Measurements from ENCODE around the gene MAP1B.

The MAP1B gene

DNA sequence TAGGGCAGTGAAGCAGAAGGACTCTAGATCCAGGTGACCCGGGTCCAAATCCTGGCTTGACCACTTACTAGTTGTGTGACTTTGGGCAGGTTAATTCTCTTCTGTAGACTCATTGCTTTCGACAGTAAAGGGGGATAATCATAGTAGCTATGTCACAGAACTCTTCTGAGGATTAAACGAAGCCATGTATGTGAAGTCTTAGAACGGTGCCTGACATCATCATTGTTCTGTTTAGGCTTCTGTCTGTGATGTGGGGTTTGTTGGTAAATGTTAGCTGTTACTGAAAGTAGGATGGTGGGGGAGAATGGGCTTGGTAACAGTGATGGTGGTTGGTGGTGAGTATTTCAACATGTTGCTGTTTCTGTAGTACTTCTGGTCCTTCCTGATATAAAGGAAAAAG is 73.7 kb downstream of the MAP1B start:
- H3K4me3 ChIP-seq (replicated peaks in 1 of 2; ENCODE audit: low read depth in 2 of 2, low read length in 2 of 2), result no peak overlapping the region
- TF ChIP-seq, protein P1, sequence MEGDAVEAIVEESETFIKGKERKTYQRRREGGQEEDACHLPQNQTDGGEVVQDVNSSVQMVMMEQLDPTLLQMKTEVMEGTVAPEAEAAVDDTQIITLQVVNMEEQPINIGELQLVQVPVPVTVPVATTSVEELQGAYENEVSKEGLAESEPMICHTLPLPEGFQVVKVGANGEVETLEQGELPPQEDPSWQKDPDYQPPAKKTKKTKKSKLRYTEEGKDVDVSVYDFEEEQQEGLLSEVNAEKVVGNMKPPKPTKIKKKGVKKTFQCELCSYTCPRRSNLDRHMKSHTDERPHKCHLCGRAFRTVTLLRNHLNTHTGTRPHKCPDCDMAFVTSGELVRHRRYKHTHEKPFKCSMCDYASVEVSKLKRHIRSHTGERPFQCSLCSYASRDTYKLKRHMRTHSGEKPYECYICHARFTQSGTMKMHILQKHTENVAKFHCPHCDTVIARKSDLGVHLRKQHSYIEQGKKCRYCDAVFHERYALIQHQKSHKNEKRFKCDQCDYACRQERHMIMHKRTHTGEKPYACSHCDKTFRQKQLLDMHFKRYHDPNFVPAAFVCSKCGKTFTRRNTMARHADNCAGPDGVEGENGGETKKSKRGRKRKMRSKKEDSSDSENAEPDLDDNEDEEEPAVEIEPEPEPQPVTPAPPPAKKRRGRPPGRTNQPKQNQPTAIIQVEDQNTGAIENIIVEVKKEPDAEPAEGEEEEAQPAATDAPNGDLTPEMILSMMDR (IDR thresholded peaks at IDR 0.05; ENCODE audit: low read depth, low read length), result no peak
- DNase-seq (ENCODE audit: low read depth in 2 of 2), result no peak

DNA sequence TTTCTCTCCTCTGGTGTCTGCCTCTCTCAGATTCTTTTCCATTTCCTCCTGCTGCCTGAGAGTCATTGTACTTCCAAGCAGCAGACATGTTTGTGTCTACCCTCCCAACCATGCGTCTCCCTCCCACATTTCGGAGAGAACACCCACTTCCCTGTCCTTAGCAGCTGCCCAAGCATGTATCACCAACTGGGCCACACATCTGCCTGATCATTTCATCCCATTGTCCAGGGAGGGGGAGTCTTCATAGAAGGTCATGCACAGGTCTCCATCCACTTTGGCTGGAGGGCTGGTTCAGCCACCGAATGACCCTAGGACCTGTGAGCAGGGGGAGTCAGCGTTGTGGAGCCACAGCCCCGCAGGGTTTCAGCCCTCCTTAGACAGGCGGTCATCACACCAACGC is 75.4 kb downstream of the MAP1B start:
- no peak for DNase-seq (ENCODE audit: low read depth in 2 of 2)
- no peak overlapping the region for H3K4me3 ChIP-seq (replicated peaks in 1 of 2; ENCODE audit: low read depth in 2 of 2, low read length in 2 of 2)
- TF ChIP-seq, protein P1 (IDR thresholded peaks at IDR 0.05; ENCODE audit: low read depth, low read length), result no peak

DNA sequence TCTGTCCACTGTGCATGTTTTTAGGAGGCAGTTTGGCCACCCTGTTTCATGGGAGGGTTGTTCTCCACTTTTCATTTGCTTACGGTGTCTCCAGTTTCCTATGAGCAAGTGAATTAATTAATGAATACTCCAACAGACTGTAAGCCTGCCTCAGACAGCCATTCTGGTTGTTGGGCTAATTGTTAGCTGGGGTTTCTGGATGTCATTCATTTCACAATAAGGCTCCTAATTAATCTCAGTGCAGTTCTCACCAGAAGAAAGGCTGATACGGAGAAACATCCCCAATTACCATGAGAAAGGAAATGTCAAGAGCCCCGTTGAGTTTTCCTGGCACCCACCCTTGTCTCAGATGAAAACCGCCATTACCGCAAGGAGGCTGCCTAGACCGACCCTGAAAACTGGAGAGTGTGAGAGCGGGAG is 75.8 kb downstream of the MAP1B start:
- TF ChIP-seq, protein P1 (IDR thresholded peaks at IDR 0.05; ENCODE audit: low read depth, low read length), result no peak
- H3K4me3 ChIP-seq (replicated peaks in 1 of 2; ENCODE audit: low read depth in 2 of 2, low read length in 2 of 2), result no peak overlapping the region
- DNase-seq (ENCODE audit: low read depth in 2 of 2), result no peak

DNA sequence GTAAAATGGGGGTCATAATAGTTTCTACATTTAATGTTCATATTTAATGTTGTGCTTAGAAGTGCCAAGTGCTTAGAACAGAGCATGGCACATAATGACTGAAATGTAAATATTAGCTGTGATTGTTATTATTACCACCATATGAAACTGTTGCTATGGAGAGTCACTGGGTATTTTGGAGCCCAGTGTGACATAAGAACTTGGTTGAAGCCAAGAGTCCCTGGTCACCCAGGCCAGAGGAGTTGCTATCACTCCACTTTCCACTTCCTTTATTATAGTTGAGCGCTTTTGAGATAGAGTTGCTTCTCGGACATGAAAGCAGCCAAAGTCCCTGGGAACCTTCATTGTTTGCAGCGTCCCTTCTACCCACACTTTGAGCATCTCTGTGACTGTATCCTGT is 77.1 kb downstream of the MAP1B start:
- DNase-seq (ENCODE audit: low read depth in 2 of 2), result no peak
- H3K4me3 ChIP-seq (replicated peaks in 1 of 2; ENCODE audit: low read depth in 2 of 2, low read length in 2 of 2), result no peak overlapping the region
- TF ChIP-seq, protein P1 (IDR thresholded peaks at IDR 0.05; ENCODE audit: low read depth, low read length), result no peak

DNA sequence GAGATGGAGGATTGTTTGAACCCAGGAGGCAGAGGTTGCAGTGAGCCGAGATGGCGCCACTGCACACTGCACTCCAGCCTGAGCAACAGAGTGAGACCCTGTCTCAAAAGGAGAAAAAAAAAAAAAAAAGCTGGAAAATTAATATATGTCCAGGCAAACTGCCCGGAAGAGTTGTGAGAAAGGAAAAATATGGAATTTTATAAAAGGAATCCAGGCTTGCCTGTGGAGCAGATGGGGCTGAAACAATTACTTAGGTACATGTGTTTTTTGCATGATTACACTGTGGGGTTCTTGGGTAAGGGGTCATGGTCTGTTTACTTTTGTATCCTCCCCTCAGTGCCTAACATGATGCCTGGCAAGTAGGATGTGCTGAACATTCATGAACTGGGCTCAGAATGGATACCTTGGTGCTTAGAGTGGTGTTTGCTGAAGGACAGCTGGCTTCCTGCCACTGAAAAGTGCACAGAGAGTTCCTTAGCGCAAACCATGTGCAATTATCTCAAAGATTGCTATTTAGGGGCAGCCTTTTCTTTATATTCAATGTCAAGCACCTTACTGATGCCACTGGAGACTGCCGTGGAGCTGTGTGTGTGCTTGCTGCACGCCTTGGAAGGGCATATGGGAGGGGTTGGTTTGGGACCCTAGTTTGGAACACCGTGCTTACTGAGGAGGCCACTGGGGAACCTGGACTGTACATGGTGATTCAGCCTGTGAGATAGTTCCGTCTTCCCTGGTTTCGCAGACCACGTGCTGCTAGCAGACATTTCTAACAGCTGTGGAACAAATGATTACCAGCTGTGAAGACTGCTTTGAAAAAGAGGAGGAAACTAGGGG is 78.4 kb downstream of the MAP1B start:
- TF ChIP-seq, protein P1 (IDR thresholded peaks at IDR 0.05; ENCODE audit: low read depth, low read length), result no peak
- H3K4me3 ChIP-seq (replicated peaks in 1 of 2; ENCODE audit: low read depth in 2 of 2, low read length in 2 of 2), result no peak overlapping the region
- peak; percentile 24 to 64 for DNase-seq (ENCODE audit: low read depth in 2 of 2)

DNA sequence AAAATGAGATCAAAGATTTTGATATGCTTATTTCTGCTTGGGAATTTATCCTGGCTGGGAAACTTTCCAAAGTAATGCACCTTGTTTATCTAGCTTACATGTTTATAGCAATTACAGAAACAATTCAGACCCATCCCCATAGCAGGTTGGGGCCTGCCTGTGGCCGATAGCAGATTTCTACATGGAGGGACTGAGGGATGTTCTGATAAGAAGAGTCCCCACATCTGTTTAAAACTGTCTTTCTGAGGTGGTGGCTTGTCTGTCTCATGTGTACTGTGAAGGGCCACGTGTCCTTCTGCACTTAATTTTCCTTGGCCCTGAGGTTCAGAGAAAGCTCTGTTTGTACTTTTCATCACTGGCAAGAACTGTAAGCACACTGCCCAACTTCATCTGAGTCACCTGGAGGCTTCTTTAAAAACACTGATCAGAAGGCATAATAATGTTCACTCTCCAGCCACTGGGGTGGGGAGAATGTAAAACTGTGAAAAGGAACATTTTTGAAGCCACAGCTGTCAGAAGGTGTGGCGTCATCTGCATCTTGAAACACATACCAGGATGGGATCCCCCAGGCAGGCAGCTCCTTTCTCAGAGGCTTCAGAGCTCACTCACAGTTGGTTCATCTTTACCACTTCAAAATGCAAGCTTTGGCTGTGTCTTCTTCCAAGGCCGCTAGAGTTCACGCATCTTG is 80.3 kb downstream of the MAP1B start:
- TF ChIP-seq, protein P1 (IDR thresholded peaks at IDR 0.05; ENCODE audit: low read depth, low read length), result no peak
- DNase-seq (ENCODE audit: low read depth in 2 of 2), result no peak
- no peak overlapping the region for H3K4me3 ChIP-seq (replicated peaks in 1 of 2; ENCODE audit: low read depth in 2 of 2, low read length in 2 of 2)

Measured in cardiac fibroblast (primary cell).